Germinal center (tissue), 1 donor: Measurements from ENCODE around the gene ERBB4.
"Not testable (repeated sequence)": the region's sequence is repeated elsewhere in the genome, so short reads cannot be mapped to it uniquely, and the experiment has no call there.

Experiments used
- DNase-seq: peaks from one replicate; pipeline ENCODE4 v3.0.0; 2012; ENCODE audit warnings: mixed read lengths, low spot score

ERBB4 gene

DNA sequence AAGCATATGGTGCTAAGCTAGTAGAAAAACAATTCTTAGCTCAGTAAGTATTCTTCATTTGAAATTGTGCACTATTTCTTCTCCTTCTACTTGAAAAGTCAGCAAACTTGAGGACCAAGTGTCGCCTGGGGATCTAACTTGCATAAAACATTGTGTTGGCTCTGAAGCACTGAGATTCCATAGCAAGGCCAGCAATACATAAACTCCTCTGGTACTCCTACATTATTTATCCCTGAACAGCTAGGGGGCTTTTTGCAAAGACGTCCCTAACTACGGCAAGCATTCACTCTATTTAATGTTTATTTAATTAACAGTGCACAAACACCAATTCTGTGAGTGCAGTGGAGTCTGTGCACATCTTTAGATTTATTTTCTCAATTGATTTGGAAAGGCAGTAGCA lies 392.2 kb downstream of the ERBB4 start:
- DNase-seq, result no peak

DNA sequence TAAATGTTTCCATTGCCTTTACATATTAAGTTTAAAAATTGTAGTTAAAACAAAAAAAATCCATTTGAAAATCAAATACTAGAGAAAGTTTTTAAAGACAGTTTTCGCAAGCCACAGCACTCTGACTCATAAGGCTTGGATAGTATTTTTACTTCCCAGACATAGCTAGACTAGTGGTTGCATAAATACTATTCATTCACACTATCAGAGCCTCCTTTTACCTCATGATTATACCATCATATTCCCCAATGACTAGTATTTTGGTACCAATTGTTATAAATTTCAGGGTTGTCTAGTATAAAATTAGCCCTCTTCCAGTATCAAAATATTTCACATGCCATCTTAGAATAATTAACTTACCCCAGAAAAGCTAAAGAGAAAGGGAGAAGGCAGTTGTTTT lies 393.5 kb downstream of the ERBB4 start:
- DNase-seq, result no peak

DNA sequence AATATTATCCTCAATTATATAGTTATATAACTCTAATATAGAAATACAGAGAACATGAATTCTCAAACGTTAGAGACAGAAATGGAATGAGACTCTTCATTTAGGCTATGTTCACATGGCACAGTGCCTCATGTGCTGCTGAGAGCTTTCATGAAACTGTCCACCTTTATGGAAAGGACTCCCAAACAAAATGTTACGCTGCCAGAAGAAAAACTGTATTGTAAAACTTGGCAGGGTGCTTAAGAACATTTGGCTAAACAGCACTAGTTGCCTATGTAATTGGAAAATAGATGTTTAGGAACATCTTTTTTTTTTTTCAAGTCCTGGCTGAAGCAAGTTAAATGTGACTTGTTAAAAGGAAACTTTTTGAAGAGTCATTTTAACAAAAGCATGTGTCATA lies 396.0 kb downstream of the ERBB4 start:
- no peak for DNase-seq

DNA sequence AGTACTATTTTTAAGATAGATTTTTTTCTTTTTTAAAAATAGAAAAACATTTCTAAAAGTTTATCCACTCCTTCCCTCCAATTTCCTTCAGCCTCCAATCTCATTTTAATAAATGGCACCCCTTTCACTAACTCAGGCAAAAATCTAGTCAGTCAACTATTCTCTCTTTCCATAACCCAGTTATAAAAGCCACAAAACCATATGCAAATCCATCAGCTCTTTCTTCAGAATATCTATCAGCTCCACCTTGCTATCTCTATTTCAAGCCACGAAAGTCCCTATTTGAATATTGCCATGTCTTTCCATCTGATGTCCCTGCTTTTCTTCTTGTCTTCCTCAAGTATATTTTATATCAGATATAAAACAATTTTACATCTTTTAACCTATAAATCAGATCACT lies 397.1 kb downstream of the ERBB4 start:
- no peak for DNase-seq

DNA sequence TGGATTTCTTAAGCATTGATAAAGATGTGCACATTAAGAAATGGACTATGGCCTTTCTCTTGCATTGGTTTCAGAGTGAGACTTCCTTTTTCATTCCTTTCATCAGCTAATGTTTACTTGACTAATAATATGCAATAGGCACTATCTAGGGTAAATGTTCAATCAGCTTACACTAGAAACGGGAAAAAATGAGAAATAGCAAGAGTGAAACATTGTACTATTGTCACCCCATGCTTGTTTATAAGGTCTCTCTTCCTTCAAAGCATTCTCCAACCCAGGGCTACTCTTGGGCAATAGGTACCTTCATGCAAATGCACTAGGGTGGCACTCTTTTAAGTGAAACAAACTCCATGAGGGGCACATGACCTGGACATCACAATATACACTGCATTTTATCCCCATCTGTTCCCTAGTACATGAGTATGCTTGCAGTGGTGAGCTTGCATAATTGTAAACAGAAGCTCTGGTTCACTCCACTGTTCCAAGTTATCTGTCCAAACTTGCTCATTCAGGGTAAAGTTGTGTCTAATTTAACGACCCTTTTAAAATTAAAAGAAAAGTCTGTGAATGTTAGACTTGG lies 402.3 kb downstream of the ERBB4 start:
- DNase-seq, result no peak

DNA sequence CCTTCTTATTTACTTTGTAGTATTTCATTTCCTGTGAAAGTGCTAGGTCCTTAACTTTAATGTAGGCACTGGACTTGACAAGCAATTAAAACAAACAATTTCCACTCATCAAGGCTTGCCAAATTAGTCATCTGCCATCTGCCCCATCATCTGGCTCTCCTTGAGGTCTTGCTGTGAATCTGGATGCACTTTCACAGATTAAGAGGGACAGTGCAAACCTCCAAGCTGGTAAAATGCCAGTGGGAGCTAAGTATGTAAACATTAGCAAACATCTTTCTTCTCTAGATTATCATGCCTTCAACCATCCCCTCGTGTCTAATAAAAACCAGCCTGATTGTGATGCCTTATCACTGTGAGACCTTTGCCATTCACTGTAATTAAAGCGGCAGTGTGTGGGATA lies 402.9 kb downstream of the ERBB4 start:
- no peak for DNase-seq

DNA sequence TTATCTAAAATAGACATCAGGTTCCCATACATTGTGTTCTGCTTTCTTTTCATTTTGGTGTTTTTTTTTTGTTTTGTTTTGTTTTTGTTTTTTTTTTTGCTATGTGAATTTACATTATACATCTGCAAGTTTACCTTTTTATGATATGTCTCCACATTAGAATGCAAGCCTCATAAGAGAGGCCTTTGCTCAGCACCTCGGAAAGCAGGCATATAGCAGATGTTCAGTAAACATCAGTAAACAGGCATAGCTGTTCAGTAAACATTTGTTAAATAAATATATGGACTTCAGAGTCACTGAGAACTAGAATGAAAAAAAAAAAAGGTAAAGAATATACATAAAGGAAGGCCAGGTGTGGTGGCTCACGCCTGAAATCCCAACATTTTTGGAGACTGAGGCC lies 405.3 kb downstream of the ERBB4 start:
- DNase-seq, result no peak

DNA sequence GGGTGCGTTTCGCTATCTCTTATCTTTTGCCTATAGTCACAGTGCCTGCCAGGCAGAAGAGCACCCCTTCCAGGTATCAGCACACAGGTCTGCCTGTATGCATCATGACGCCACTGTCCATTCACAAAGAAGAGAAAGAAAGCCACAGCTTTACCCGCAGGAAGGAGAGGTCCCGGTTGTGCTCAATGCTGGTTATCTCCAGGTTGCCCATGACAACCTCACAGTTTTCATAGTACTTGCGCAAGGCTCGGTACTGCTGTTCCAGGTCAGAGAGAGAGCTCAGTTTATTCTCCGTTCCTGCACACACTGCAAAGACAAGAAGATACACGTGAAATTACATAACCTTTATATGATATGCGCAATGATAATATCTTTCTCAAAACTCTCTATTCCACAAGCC lies 414.0 kb downstream of the ERBB4 start:
- DNase-seq, result no peak

DNA sequence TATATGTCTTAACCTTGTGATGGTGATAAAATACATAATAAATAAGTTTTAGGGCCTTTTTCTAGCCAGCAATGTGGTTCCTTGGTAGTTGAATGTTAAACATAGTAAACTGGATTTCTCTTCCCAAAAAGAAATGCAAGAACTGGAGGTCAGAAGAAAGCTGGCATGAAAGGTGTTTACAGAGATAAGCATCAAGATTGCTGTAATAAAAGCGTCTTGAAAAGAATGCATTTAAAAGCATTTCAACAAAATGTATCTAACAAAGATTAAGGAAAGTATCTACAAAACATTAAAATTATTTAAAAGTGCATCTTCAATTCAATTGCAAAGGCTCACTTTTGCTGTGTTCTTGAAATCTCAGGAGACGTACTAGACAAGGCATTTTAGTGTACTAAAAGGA lies 419.0 kb downstream of the ERBB4 start:
- DNase-seq, result no peak

DNA sequence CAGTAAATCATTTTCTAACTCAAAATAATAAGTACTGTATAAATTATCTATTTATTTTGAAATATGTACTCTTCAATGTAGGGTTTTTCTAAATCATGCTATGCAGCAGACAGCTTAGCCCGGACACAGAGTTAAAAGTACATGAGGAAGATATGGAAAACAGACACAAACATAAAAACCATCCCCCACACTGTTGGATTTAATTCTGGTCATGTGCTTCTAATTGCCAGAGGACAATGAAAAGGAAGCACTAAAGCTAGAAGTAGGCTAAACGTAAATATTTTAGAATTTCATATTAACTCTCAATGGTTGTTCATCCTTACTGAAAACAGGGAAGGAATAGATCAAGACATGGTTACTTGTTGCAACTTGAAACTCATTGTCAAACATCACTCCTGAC lies 420.7 kb downstream of the ERBB4 start:
- DNase-seq, result no peak

DNA sequence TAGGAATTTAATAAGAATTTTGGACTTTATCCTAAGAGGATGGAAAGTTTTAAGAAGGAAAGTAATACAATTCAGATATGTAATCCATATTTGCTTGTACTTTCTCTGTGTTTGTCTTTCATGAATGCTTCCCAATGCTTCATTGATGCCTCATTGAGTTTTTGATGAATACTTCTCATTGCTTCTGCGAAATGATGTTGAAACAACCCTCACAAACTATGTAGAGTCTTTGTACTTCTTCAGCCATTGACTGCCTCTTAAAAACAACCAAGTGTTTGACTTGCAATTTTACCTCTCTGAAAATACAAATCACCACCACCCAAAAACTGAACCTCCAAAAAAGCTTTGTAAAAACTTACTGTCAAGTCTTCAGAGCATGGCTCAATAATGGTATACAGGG lies 424.1 kb downstream of the ERBB4 start:
- DNase-seq, result no peak

DNA sequence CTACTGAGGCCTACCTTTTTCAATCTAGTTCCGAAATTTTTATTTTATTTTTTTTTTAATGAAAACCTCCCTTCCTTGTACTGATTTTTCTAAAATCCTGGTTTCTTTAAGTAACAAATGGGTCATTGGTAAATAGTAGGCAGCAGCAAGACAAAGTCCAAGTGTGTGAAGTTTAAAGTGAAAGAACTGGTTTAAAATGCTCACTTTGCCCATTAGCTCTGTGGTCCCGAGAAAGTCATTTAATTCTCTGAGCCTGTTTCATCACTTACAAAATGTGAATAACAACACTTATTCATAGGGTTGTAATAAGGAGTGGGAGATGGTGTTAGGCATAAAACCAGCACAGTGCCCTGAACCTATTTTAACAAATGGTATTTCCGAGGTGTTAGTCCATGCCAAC lies 426.2 kb downstream of the ERBB4 start:
- no peak for DNase-seq

DNA sequence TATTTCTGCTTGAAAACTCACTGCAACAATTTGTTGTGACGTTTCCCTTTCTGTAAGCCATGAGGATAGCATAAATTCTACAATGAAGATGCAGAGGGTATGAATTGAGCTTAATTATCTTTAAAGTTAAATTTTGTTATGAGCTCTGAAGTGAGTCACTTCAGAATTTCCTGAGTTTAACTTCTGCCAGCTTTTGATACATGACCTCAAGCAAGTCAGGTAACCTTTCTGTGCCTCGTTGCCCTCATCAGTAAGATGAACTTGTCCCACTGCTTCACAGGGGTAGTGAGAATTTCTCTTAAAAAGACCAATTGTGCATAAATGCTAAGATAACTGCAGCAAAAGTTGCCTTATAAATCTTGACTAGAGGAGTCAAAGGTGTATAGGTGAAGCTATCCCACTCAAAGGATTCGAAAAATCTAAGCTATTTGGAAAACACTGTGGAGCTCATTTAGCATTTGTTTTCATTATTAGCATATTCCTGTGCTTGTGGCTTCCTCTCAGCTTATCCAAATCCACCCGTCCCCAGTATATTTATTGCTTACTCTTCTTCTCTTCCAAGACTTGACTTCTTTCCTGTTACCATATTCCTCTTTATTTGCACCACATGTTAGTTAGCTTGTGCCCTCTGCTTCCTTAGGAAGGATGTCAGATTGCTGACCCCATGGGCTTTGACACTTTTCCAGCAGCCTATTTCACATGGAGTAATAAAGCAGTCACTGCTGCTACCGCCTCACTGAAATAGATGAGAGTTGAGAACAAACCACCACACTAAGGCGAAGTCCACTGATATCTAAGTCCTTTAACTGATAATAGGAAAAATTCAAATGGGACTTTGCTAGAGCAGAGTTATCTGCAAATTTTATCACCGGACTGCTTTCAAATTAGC lies 428.6 kb downstream of the ERBB4 start:
- DNase-seq, result no peak

DNA sequence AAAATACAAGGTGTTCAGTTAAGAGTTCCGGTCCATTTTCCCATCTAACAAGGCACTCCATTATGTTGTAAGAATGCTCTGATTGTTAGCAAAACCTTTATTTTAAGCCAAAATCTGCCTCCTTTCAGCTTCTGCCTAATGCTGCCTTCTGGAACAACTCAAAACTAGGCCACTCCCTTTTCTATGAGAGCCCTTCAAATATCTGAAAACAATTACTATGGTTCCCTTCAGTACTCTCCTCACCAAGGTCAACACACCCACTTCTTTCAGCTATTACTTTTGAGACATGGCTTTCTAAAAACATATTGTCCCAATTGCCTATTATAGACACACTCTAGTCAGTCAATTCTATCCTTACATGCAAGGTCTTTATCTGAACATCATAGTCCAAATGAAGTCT lies 429.4 kb downstream of the ERBB4 start:
- no peak for DNase-seq

DNA sequence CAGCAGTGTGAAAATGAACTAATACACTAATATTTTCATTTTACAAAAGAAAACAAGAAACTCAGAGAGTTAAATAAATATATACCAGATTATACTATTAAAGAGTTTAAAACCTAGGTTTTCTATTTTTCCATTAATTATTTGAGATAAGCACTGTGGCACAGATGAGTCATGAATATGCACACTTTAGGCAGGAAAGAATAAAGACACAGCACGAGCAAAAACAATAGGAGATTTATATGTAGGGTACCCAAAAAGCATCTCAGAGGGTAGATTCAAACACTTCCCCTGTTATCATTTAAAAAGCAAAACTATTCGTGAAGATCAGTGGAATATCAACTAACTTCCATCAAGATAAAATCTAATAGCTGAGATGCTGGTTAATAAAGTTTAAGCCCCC lies 430.6 kb downstream of the ERBB4 start:
- DNase-seq, result no peak

DNA sequence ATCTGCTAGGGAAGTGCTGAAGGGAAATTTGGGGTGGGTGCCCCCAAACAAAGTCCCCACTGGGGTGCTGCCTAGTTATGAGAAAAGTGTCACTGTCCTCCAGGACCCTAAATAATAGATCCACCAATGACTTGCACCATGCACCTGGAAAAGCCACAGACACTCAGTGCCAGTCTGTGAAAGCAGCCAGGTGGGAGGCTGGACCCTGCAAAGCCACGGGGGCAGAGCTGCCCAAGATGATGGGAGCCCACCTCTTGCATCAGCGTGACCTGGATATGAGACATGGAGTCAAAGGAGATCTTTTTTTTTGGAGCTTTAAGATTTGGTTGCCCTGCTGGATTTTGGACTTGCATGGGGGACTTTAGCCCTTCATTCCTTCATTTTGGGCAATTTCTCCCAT lies 431.6 kb downstream of the ERBB4 start:
- no peak for DNase-seq

DNA sequence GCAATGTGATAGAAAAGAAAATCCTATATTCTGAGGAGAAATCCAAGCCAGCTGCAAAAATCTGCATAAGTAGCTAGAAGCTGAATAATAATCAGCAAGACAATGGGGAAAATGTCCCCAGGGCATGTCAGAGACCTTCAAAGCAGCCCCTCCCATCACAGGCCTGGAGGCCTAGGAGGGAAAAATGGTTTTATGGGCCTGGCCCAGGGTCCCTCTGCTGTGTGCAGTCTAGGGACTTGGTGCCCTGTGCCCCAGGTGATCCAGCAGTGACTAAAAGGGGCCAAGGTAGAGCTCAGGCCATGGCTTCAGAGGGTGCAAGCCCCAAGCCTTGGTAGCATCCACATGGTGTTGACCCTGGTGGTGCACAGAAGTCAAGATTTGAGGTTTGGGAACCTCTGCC lies 432.1 kb downstream of the ERBB4 start:
- DNase-seq, result not testable (repeated sequence)

DNA sequence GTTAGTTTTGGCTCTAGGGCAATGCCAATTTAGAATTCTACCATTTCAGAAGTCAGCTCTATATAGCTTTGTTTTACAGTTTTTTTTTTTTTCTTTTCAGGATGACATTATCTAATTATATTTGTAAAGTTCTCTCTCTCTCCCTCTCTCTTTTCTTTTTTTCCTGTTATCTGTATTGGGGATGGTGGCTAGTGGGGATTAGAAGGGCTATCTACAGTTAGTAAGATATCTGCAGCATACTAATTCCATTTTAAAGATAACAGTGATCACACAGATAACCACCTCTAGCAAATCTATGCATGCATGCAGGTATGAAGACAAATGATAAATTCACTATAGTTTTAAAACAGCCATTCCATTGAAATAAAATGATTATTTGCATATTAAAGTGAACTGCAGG lies 438.9 kb downstream of the ERBB4 start:
- DNase-seq, result no peak

DNA sequence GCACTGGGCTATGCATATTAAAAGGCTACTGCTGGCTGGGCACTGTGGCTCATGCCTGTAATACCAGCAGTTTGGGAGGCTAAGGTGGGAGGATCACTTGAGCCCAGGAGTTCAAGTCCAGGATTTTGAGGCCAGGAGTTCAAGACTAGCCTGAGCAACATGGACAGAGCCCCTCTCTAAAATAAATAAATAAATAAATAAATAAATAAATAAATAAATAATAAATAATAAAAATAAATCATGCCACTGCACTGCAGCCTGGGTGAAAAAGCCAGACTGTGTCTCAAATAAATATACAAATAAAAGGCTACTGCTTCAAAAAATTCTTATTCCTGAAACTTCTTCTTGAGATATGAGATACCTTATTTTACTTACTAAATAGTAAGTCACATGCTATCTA lies 439.6 kb downstream of the ERBB4 start:
- DNase-seq, result no peak

DNA sequence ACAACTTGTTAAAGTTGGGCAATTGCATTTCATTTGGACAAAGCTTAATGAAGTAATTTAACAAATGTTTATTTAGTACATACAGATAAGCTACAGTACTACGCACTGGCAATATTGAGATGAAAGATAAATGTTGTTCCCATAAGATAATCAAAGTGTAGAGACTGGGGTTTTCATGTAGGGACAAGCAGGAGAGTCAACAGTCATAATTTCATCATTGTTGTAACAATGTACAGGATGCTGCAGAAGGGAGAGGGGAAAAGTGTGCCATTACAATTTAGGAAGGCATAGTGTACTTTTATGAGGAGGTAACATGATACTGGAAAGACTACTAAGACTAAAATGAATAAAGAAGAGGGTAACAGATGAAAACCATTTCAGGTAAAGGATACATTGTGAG lies 441.6 kb downstream of the ERBB4 start:
- no peak for DNase-seq

DNA sequence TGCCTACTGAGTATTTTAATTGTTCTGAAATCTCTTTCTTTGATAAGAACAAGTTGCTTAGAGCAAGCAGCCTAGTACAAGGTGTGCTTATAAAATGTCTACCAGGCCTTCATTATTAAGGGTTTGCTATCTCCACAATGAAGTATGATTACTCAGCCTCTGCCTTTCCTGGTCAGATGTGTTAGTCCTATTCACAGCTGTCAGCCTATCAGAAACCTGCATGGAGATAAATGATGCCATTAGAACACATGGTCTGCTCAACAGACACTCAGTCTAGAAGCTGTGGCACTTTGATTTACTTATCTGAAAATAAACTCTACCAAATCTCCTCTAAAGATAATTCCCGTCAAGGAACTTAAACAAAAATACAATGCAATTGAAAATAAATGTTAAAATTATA lies 448.7 kb downstream of the ERBB4 start:
- DNase-seq, result no peak

DNA sequence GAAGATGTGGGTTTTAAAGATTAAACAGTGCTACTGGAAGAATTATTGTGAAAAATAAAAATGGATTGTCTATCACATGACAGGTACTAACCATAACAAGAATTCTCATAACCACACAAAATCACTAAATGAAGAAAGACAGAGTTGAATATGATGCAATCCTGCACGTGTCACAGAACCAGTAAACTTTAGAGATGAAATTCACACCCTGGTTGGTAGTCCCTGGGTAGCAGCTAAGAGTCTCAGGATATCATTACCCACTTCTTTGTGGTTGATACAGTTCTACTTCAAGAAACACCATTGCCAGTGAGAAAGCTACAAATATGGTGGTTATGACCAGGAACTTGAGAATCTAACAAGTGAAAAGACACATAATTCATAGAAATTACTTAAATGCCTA lies 450.2 kb downstream of the ERBB4 start:
- no peak for DNase-seq

DNA sequence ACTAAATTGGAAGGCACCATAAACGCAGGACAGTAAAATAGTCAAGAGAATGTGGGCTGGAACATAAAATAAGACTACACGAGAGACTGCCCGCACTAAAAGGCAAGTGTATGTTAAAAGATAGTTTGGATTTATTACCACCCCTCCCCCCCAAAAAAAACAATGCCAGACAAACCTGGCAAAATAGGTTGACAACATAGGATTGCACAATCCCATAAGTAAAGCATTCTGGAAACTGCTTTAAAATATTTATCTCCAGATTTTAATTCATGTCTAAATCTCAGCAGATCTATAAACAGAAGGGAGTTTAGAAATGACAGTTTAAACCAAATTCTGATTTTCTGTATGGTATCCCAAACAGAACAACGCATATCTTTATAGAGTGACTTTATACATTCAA lies 455.1 kb downstream of the ERBB4 start:
- no peak for DNase-seq

DNA sequence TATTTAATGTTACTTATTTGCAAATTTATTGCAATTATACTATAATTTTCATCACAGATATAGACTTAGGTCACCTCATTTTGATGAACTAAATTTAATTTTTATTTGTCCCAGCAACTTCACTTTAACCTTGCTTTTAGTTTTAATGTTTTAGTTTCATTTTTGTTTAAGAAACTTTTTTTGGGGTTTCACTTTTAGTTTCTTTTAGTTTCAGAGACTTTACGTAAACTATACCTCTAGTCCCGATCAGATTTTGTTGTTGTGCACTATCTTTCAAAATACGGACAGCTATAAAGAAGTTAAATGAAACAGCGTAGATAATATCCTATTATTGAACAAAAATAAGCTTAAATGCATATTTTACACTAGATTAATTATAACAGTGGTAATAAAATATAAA lies 460.5 kb downstream of the ERBB4 start:
- DNase-seq, result no peak
